Islet precursor cell (in vitro differentiated cells): ENCODE results near the gene STRN.
"Not testable (repeated sequence)": the region's sequence is repeated elsewhere in the genome, so short reads cannot be mapped to it uniquely, and the experiment has no call there.

Experiments used
- DNase-seq: peaks from one replicate; pipeline ENCODE4 v3.0.0-alpha.2; 2018

STRN gene

GRCh38 chr2:36963734-36964133, 2.6 kb downstream of the STRN start:
- DNase-seq: no peak

GRCh38 chr2:36963106-36963505, 3.2 kb downstream of the STRN start:
- peak; percentile 86 for DNase-seq

GRCh38 chr2:36960773-36961172, 5.6 kb downstream of the STRN start:
- DNase-seq: no peak

DNA sequence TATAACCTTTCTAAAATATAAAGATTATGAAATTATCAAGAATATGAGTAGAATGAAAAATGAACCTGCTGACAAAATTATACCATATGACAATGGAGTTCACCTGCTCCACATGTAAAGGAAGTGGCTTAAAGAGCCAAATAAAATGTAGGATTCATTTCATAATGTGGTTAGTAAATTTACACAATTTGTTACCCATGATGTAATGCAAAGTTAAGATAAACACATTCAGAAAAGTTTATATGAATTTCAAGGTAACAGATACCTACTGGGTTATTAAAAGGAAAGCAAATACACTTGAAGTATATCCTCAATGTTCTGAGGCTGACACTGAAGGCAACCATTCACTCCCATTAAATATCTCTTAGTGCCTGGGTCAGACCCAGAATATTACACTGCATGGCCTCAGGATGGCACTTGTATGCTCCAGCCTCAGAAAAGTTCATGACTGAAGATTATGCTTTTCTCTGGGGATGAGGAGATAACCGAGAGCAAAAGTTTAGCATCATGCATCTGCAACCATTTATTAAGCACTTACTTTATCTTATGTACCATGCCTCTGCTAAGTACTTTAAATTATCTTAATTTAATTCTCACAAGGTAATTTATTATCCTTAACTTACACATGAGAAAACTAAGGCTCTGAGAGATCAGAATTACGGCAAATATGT, 6.2 kb downstream of the STRN start:
- no peak for DNase-seq

DNA sequence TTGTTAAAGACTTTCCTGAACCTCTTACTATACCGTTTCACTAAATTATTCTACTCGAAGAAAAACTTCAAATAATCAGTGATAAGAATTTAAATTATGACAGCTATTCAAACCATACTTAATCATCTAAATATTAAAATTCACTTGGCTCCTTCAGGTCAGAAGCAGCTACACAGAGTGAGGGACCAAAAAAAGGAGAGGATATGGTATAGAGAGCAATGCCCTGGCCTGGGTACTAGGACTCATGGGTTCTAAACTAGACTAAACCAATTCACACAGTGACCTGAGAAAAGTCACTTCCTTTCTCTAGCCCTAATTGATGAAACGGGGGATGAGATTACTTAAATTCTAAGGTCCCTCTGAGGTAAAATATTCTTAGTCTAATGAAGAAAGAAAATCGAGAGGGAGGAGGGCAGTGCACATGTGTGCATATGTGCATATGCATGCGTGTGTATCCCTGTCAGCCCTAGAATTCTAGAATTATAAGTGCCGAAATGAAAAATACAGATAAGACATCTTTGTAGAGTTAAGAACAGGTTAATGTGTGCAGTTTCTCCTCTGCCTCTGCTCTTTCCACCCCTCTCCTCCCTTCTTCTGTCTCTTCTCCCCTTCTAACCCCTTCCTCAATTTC, 11.2 kb downstream of the STRN start:
- no peak for DNase-seq

DNA sequence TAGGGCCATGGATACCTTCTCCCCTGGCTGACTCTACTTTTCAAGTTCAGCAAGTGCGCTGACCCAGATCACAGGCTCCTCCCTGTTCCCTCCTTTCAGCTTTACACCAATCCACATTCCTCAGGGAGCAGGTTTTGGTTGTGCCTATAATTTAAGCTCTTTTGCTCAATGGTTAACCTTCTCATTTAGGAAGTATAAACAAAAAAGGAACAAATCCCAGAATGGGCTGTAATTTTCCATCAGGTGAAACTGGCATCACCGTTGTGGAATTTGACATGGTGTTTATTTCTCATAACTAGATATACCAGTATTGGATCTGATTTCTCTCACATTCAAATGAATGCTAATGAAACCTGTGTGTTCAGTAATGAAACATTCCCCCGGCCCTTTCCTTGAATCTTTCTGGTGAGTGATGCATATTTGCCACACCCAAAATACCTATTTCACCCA, 13.6 kb downstream of the STRN start:
- DNase-seq: peak; percentile 66

DNA sequence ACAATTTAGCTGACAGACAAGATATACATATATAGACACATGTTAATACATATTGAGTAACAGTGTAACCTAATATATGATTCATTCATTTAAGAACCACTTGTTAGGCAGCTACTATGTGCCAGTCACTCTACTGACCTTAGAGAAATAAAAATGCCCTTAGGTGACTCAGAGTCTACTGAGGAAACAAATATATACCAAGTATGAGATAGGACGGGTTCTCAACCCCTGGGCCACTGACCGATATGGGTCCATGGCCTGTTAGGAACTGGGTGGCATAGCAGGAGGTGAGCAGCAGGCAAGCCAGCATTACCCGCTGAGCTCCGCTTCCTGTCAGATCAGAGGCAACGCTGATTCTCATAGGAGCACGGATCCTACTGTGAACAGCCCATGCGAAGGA, 14.8 kb downstream of the STRN start:
- DNase-seq: no peak

DNA sequence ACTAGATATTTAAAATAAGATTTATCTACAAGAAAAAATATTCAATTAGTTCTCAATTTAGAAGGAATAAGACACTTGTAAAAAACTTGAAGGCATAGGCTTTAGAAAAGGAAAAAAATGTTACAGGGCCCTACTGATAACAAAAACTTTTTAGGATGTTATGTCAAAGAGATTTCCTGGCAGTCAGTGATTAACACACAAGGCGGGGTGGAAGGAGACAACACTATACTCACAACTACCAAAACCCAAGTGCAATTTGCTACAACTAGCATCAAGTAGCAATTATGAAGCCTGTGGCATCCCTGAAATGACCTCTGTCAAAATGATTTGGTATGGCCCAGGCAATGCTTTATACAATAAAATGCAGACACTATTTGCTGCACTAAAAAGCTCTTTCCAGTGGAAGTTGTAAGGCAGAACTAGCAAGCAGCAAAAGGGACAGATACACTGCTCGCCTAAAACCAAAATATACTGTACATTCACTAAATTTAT, 15.3 kb downstream of the STRN start:
- DNase-seq: no peak

DNA sequence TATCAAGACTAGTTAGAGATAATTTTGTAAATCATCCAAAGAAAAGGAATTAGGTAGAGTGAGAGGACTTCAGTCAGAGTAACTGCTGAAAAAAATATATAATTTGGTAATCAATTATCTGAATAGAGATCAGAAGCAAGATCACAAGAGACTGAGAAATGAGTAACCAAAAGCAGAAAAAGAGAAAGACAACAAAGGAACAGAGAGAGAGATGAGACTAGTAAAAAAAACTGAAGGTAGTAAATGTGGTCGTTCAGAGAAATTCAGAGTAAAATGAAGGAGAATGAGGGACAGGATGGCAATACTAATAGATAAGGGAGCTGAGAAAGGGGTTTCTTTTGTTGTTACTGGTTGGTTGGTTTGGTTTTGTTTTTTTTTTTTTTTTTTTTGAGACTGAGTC, 16.5 kb downstream of the STRN start:
- DNase-seq: no peak

GRCh38 chr2:36945240-36945639, 21.1 kb downstream of the STRN start:
- not testable (repeated sequence) for DNase-seq

DNA sequence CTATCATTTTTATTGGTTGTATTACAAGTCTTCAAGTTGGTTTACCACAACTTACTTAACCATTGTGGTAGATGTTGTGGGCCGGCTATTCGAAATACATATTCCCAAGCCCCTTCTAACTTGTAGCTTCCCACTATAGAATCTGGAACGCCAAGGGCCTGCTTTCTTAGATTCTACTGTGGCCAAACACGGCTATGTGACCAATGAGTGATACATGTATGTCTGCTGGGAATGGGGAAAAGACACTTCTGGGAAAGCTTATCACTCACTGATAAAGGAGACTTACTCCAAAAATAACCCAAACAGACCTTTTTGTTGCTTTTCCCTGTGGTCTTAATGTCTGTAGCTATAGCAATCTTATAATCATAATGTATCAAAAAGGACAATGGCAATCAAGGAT, 24.5 kb downstream of the STRN start:
- DNase-seq: no peak

- not testable (repeated sequence) for DNase-seq
Observed at GRCh38 chr2:36936526-36936925, 29.8 kb downstream of the STRN start.

DNA sequence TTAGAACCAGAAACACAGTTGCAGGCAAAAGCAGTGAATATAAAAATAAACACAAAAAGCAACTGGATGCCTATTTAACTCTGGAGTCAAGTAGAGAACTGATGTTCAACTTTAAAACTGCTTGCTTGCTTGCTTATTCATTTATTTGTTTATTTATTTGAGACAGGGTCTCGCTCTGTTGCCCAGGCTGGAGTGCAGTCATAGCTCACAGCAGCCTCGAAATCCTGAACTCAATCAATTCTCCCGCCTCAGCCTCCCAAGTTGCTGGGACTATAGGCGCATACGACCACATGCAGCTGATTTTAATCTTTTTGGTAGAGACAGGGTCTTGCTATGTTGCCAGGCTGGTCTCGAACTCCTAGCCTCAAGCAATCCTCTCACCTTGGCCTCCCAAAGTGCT, 34.6 kb downstream of the STRN start:
- DNase-seq: not testable (repeated sequence)

- DNase-seq: not testable (repeated sequence)
Observed at GRCh38 chr2:36930787-36931410, 35.4 kb downstream of the STRN start.

DNA sequence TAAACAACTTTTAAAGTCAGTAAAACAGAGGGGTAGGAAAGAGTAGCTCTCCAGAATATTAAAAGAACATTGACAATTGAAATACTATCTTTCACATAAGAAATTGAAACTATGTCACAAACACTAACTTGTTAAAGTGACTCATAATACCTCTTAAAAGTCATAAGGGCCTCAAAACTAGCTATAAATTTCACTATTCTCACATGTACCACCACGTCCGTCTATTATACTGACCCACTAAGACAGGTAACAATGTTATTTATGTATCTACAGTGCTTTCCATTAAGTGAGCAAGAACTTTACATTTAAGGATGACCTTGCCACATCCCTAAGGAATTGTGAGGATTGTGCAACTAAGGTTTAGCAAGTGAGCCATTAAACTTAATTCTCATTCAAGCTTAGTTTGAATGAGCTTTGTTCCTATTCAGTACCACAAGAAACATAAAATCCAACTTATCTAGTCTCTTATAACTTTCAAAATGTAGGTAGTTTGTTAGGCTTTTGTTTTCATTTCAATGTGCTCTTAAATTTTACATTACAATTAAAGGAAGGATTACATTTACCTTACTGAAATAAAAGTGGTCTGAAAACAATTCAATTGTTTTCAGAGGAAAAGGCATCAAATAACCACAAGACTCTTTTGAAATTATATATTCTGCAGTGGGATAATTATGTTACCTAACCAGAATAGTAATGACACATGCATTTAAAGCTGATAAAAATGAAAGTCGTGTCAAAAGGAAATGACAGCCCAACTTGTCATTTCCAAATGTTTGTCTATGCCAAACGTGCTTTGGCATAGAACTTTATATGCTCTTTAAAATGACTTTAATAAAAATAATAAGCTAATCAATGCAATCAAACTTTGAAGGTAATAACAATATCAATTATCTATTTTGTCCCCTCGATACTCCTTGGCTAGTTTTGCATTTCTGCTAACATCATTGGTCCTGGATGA, 39.9 kb downstream of the STRN start:
- not testable (repeated sequence) for DNase-seq

GRCh38 chr2:36922629-36923028, 43.7 kb downstream of the STRN start:
- DNase-seq: not testable (repeated sequence)

GRCh38 chr2:36921984-36922383, 44.4 kb downstream of the STRN start:
- no peak for DNase-seq

DNA sequence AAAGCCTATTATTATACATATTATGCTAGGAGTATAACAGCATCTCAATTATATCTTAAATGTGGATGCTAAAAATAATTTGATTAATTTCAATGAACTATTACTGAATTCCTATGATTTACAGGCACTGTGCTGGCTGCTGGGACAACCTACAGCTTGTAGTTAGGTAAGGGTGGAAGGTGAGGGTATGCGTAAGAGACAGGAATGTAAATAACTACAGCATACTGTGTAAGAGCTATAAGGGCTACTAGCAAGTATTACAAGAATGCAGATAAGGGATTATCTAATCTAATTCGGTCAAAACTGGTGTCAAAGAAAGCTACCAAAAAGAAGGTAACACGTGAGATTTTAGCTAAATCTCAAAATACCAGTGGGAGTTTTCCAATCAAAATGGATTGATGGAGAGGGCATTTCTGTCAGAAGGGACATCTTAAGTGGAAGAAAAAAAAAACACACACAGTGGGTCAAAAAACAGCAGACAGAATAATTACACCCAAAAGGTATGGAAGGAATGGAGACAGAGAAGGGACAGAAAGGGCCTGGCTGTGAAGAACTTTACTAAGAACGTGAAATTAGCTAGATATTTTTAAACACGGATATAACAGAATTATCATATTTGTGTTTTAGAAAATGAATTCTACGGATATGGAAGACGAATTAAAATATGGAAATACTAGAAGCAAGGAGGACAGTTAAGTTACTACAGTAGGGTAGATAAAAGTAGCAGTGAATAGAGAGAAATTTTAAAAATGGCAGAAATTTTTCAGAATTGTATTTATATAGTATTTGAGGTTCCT, 47.1 kb downstream of the STRN start:
- DNase-seq: no peak

- no peak for DNase-seq
Observed at GRCh38 chr2:36918307-36918706, 48.0 kb downstream of the STRN start.

DNA sequence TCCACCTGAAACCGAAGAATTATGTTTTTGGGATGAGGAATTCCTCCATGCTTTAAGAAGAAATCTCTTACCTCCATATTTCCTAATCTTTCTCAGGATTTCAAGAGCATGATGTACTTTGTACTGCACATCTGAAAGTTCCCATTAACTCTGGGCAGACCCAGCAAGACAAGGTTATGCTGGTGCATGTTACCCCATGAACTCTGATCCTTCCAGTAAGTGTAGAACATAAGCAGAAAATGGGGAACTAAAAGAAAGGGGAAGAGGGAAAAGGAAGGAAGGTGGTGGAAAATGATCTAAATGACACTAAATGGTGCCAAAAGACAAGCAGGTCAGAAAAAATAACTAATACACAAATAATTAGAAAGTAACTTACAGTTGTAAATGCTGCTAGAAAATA, 50.7 kb downstream of the STRN start:
- no peak for DNase-seq

GRCh38 chr2:36912695-36913094, 53.6 kb downstream of the STRN start:
- no peak for DNase-seq

DNA sequence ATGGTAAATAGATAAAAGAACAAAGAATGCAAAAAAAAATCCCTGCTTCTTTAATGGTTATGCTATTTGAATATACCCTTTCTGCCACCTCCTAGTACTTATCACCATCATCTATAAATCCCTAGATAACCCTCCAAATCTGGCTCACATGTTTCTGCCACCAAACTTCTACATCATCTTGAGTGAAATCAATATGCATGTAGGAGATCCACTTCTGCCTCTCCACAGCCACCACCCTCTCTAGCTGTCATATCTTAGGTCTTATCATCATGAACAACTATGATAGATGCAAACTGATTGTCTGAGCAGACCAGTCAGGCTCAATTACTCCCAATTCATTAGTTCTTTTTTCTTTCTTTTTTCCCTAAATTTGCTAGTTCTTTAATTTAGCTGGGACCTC, 55.3 kb downstream of the STRN start:
- no peak for DNase-seq
